ENCODE results near the gene CDK19. TPM values are rescaled to one million over a fixed set of nuclear protein-coding genes. Genes with fewer than 3 reads are reported as not detected.
A peak's percentile ranks its signal among the peaks of the same experiment; 100 is the strongest.

The CDK19 gene
- total and polyA plus RNA-seq, 2 experiments from 2014 or later = 3.3 to 11.2 TPM

GRCh38 chr6:110714143-110714542 lies 101.1 kb downstream of the CDK19 start:
- H3K27me3 ChIP-seq (replicated peaks; ENCODE audit: insufficient read depth) = no peaks in the 10 kb centered on the region
- TF ChIP-seq EZH2 (IDR thresholded peaks at IDR 0.05; ENCODE audit: insufficient read depth, poor library complexity, severe bottlenecking) = no peak
- no peak for TF ChIP-seq EZH2phosphoT487 (IDR thresholded peaks at IDR 0.05; ENCODE audit: insufficient read depth, low read depth)
- no peaks in the 10 kb centered on the region for H3K9me3 ChIP-seq (ENCODE audit: low read depth)
- H3K4me2 ChIP-seq (ENCODE audit: unreplicated experiment) = no peak overlapping the region
- H3K79me2 ChIP-seq (ENCODE audit: insufficient read depth) = no peaks in the 10 kb centered on the region; the same call in 1 of the 2 replicates
- DNase-seq = no peak
- no peaks in the 10 kb centered on the region for H4K20me1 ChIP-seq (ENCODE audit: insufficient read depth)
- no peak overlapping the region for H3K4me3 ChIP-seq
- H3K9ac ChIP-seq = no peak overlapping the region
- H3K4me1 ChIP-seq (ENCODE audit: insufficient read depth) = no peaks in the 10 kb centered on the region
- H3K27ac ChIP-seq = no peak overlapping the region
- 84 to 93% methylated on average over 1 of the region's 1 CpG for WGBS, 2 experiments (ENCODE audit: low coverage in 1 of 2, low lambda C conversion rate in 2 of 2, missing lambda C conversion rate in 2 of 2)
- in situ Hi-C loops (cut with MboI) = no loop called here
- no peaks in the 10 kb centered on the region for H3K36me3 ChIP-seq (ENCODE audit: low read depth)
- H3K9me2 ChIP-seq (ENCODE audit: insufficient read depth) = no peaks in the 10 kb centered on the region
- H3F3A ChIP-seq (ENCODE audit: insufficient read depth) = 0 out of 2 replicates have a peak, but pooled peaks cover under 1% of the 10 kb centered on the region
- H2AFZ ChIP-seq = no peak overlapping the region

GRCh38 chr6:110712238-110712637 lies 103.0 kb downstream of the CDK19 start:
- in situ Hi-C loops (cut with MboI) = no loop called here
- no peaks in the 10 kb centered on the region for H3K27me3 ChIP-seq (replicated peaks; ENCODE audit: insufficient read depth)
- no peaks in the 10 kb centered on the region for H3K36me3 ChIP-seq (ENCODE audit: low read depth)
- H3K9me2 ChIP-seq (ENCODE audit: insufficient read depth) = no peaks in the 10 kb centered on the region
- TF ChIP-seq EZH2phosphoT487 (IDR thresholded peaks at IDR 0.05; ENCODE audit: insufficient read depth, low read depth) = no peak
- no peak for TF ChIP-seq EZH2 (IDR thresholded peaks at IDR 0.05; ENCODE audit: insufficient read depth, poor library complexity, severe bottlenecking)
- H4K20me1 ChIP-seq (ENCODE audit: insufficient read depth) = no peaks in the 10 kb centered on the region
- WGBS, 2 experiments (ENCODE audit: low coverage in 1 of 2, low lambda C conversion rate in 2 of 2, missing lambda C conversion rate in 2 of 2) = 90 to 97% methylated on average over 3 of the region's 3 CpGs
- H3K4me1 ChIP-seq (ENCODE audit: insufficient read depth) = peaks cover 11% of the 10 kb centered on the region
- no peak for DNase-seq
- H3F3A ChIP-seq (ENCODE audit: insufficient read depth) = peaks cover 12% of the 10 kb centered on the region; the same call in 1 of the 2 replicates
- H3K79me2 ChIP-seq (ENCODE audit: insufficient read depth) = no peaks in the 10 kb centered on the region; the same call in 1 of the 2 replicates
- no peak overlapping the region for H3K27ac ChIP-seq
- H3K9me3 ChIP-seq (ENCODE audit: low read depth) = no peaks in the 10 kb centered on the region
- H3K4me2 ChIP-seq (ENCODE audit: unreplicated experiment) = no peak overlapping the region
- no peak overlapping the region for H2AFZ ChIP-seq
- no peak overlapping the region for H3K4me3 ChIP-seq
- no peak overlapping the region for H3K9ac ChIP-seq

GRCh38 chr6:110710115-110710514 lies 105.2 kb downstream of the CDK19 start:
- no peak overlapping the region for H3K27ac ChIP-seq
- in situ Hi-C loops (cut with MboI) = no loop called here
- no peak overlapping the region for H3K4me3 ChIP-seq
- DNase-seq = no peak
- H3K27me3 ChIP-seq (replicated peaks; ENCODE audit: insufficient read depth) = no peaks in the 10 kb centered on the region
- no peaks in the 10 kb centered on the region for H3K9me2 ChIP-seq (ENCODE audit: insufficient read depth)
- no peaks in the 10 kb centered on the region for H4K20me1 ChIP-seq (ENCODE audit: insufficient read depth)
- no peak overlapping the region for H3K9ac ChIP-seq
- no peaks in the 10 kb centered on the region; the same call in 1 of the 2 replicates for H3K79me2 ChIP-seq (ENCODE audit: insufficient read depth)
- H3F3A ChIP-seq (ENCODE audit: insufficient read depth) = peaks cover 12% of the 10 kb centered on the region; the same call in 1 of the 2 replicates
- no peaks in the 10 kb centered on the region for H3K36me3 ChIP-seq (ENCODE audit: low read depth)
- no peak overlapping the region for H2AFZ ChIP-seq
- H3K4me2 ChIP-seq (ENCODE audit: unreplicated experiment) = no peak overlapping the region
- WGBS, 2 experiments (ENCODE audit: low coverage in 1 of 2, low lambda C conversion rate in 2 of 2, missing lambda C conversion rate in 2 of 2) = 52 to 53% methylated on average over 3 of the region's 3 CpGs
- peaks cover 11% of the 10 kb centered on the region for H3K4me1 ChIP-seq (ENCODE audit: insufficient read depth)
- TF ChIP-seq EZH2 (IDR thresholded peaks at IDR 0.05; ENCODE audit: insufficient read depth, poor library complexity, severe bottlenecking) (no peak), EZH2phosphoT487 (IDR thresholded peaks at IDR 0.05; ENCODE audit: insufficient read depth, low read depth) (no peak)
- H3K9me3 ChIP-seq (ENCODE audit: low read depth) = no peaks in the 10 kb centered on the region

GRCh38 chr6:110708295-110708950 lies 106.8 kb downstream of the CDK19 start:
- no peak overlapping the region for H2AFZ ChIP-seq

More at GRCh38 chr6:110708295-110708950, 106.8 kb downstream of the CDK19 start:
- peaks cover 18% of the 10 kb centered on the region for H3F3A ChIP-seq (ENCODE audit: insufficient read depth)
- peak; percentile 73 for DNase-seq
- no peaks in the 10 kb centered on the region; the same call in 1 of the 2 replicates for H3K79me2 ChIP-seq (ENCODE audit: insufficient read depth)
- H3K27me3 ChIP-seq (replicated peaks; ENCODE audit: insufficient read depth) = no peaks in the 10 kb centered on the region
- no peaks in the 10 kb centered on the region for H3K9me2 ChIP-seq (ENCODE audit: insufficient read depth)
- H4K20me1 ChIP-seq (ENCODE audit: insufficient read depth) = no peaks in the 10 kb centered on the region
- H3K4me1 ChIP-seq (ENCODE audit: insufficient read depth) = peaks cover 18% of the 10 kb centered on the region
- no peaks in the 10 kb centered on the region for H3K36me3 ChIP-seq (ENCODE audit: low read depth)
- no peak for TF ChIP-seq EZH2phosphoT487 (IDR thresholded peaks at IDR 0.05; ENCODE audit: insufficient read depth, low read depth)
- TF ChIP-seq EZH2 (IDR thresholded peaks at IDR 0.05; ENCODE audit: insufficient read depth, poor library complexity, severe bottlenecking) = no peak
- H3K27ac ChIP-seq = no peak overlapping the region
- no peak overlapping the region for H3K4me3 ChIP-seq
- peak overlapping the region; percentile 6 for H3K4me2 ChIP-seq (ENCODE audit: unreplicated experiment)
- WGBS, 2 experiments (ENCODE audit: low coverage in 1 of 2, low lambda C conversion rate in 2 of 2, missing lambda C conversion rate in 2 of 2) = 93 to 100% methylated on average over 2 of the region's 2 CpGs
- H3K9me3 ChIP-seq (ENCODE audit: low read depth) = no peaks in the 10 kb centered on the region
- no peak overlapping the region for H3K9ac ChIP-seq
- in situ Hi-C loops (cut with MboI) = no loop called here

Measured in GM23248 (cell line).